Trophoblast cell (in vitro differentiated cells and primary cell): ENCODE measurements around the gene ARHGAP23.
"Not testable (repeated sequence)": the region's sequence is repeated elsewhere in the genome, so short reads cannot be mapped to it uniquely, and the experiment has no call there.

Experiments used
- DNase-seq, 2 donors: peaks; one replicate each; pipeline ENCODE4 v3.0.0-alpha.2; 2016
- H2AFZ ChIP-seq: 2 replicates; pipeline ENCODE4 v1.6.1; 2013; ENCODE audit warnings: low read length, moderate library complexity, mild to moderate bottlenecking; ENCODE audit not compliant: insufficient read depth, poor library complexity
- H2AK5ac ChIP-seq: 2 replicates; pipeline ENCODE4 v1.6.1; 2013; ENCODE audit warnings: mild to moderate bottlenecking, low read length
- H2BK120ac ChIP-seq: 2 replicates; pipeline ENCODE4 v1.6.1; 2013; ENCODE audit warnings: low read length, mild to moderate bottlenecking, moderate library complexity; ENCODE audit not compliant: insufficient read depth, poor library complexity
- H2BK12ac ChIP-seq: 2 replicates; pipeline ENCODE4 v1.6.1; 2013; ENCODE audit warnings: mild to moderate bottlenecking, low read length, moderate library complexity
- H2BK5ac ChIP-seq: 2 replicates; pipeline ENCODE4 v1.6.1; 2013; ENCODE audit warnings: low read length, low read depth, moderate library complexity, mild to moderate bottlenecking; ENCODE audit not compliant: poor library complexity
- H3K14ac ChIP-seq: 2 replicates; pipeline ENCODE4 v1.6.1; 2013; ENCODE audit warnings: mild to moderate bottlenecking, low read length
- H3K18ac ChIP-seq: 2 replicates; pipeline ENCODE4 v1.6.1; 2013; ENCODE audit warnings: mild to moderate bottlenecking, low read length
- H3K23ac ChIP-seq: 2 replicates; pipeline ENCODE4 v1.6.1; 2013; ENCODE audit warnings: low read length
- H3K27ac ChIP-seq: 2 replicates; pipeline ENCODE4 v1.5.1; 2013; ENCODE audit warnings: low read depth, mild to moderate bottlenecking, inconsistent platforms, low read length, moderate library complexity
- H3K27me3 ChIP-seq: 2 replicates; pipeline ENCODE4 v1.6.1; 2013; ENCODE audit warnings: inconsistent platforms, mild to moderate bottlenecking, low read length, moderate library complexity; ENCODE audit not compliant: insufficient read depth
- H3K36me3 ChIP-seq, 2 experiments: 1 replicate in 1 of 2; 2 replicates in 1 of 2; pipeline ENCODE4 v1.6.1; 2013; ENCODE audit warnings: low read length in 2 of 2, mild to moderate bottlenecking in 2 of 2, moderate library complexity in 1 of 2; ENCODE audit not compliant: insufficient read depth in 2 of 2, control insufficient read depth in 1 of 2
- H3K4ac ChIP-seq: 2 replicates; pipeline ENCODE4 v1.6.1; 2013; ENCODE audit warnings: low read depth, mild to moderate bottlenecking, low read length, moderate library complexity
- H3K4me1 ChIP-seq, 2 experiments: 1 replicate in 1 of 2; 2 replicates in 1 of 2; pipeline ENCODE4 v1.6.1; 2013; ENCODE audit warnings: low read length in 2 of 2, mild to moderate bottlenecking in 2 of 2, moderate library complexity in 1 of 2; ENCODE audit not compliant: insufficient read depth in 2 of 2, control insufficient read depth in 1 of 2
- H3K4me2 ChIP-seq: 2 replicates; pipeline ENCODE4 v1.6.1; 2013; ENCODE audit warnings: inconsistent platforms, mild to moderate bottlenecking, low read length, moderate library complexity
- H3K4me3 ChIP-seq: 2 replicates; pipeline ENCODE4 v1.5.1; 2013; ENCODE audit warnings: mild to moderate bottlenecking, low read depth, low read length, inconsistent platforms
- H3K79me1 ChIP-seq: one replicate; pipeline ENCODE4 v1.6.1; 2013; ENCODE audit warnings: low read length
- H3K79me2 ChIP-seq: 2 replicates; pipeline ENCODE4 v1.6.1; 2013; ENCODE audit warnings: low read length, mild to moderate bottlenecking; ENCODE audit not compliant: control insufficient read depth, insufficient read depth, poor library complexity
- H3K9ac ChIP-seq: 2 replicates; pipeline ENCODE4 v1.6.1; 2013; ENCODE audit warnings: mild to moderate bottlenecking, low read length
- H3K9me3 ChIP-seq: 2 replicates; pipeline ENCODE4 v1.6.1; 2013; ENCODE audit warnings: low read depth, mild to moderate bottlenecking, control low read depth, inconsistent platforms, low read length; ENCODE audit not compliant: insufficient read depth
- H4K12ac ChIP-seq: 2 replicates; pipeline ENCODE4 v1.6.1; 2013; ENCODE audit warnings: low read depth, mild to moderate bottlenecking, low read length, moderate library complexity
- H4K8ac ChIP-seq: 2 replicates; pipeline ENCODE4 v1.6.1; 2013; ENCODE audit warnings: low read depth, mild to moderate bottlenecking, low read length, moderate library complexity
- H4K91ac ChIP-seq: one replicate; pipeline ENCODE4 v1.6.1; 2013; ENCODE audit warnings: low read depth, mild to moderate bottlenecking, low read length, moderate library complexity
- WGBS: extraction: QIAGEN DNeasy Blood & Tissue Kit; methylation state at CpG from one replicate; pipeline ENCODE4 v1.1.7; 2013; ENCODE audit warnings: missing lambda C conversion rate; ENCODE audit not compliant: insufficient read length, insufficient coverage; ENCODE audit errors: extremely low coverage; 5-methylcytosine and 5-hydroxymethylcytosine counted together

Gene ARHGAP23

DNA sequence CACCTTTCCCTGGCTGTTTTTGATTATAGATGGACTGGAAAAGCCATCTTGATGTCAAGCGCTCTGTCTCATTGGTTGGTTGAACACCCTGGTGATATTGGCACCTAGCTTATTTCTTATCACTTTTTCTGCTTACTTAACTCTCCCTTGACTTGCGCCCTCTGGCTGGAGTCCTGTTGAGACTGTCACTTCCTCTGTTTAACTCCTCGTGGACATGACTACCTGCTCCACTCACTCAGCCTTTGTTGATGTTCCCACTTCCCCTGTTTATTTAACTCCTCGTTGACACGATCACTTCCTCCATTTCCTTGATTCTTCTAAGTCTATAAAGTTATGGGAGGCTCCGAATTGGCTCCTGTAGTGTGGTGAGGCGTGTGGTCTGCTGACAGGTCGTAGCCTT, 43.0 kb downstream of the ARHGAP23 start:
- not testable (repeated sequence) for H2BK12ac ChIP-seq, H4K12ac ChIP-seq, H2BK5ac ChIP-seq, H3K79me2 ChIP-seq, H3K9ac ChIP-seq, H3K23ac ChIP-seq, H3K14ac ChIP-seq, H2AK5ac ChIP-seq, H4K91ac ChIP-seq, H3K9me3 ChIP-seq, H3K27me3 ChIP-seq, H3K4me2 ChIP-seq, H3K27ac ChIP-seq, H3K4ac ChIP-seq, H3K4me1 ChIP-seq, H2AFZ ChIP-seq, H3K79me1 ChIP-seq, H4K8ac ChIP-seq, DNase-seq, H3K18ac ChIP-seq, H2BK120ac ChIP-seq, H3K4me3 ChIP-seq
- H3K36me3 ChIP-seq = peaks cover 36 to 40% of the 10 kb centered on the region in 2 experiments
- WGBS = no CpG with 5 or more reads among the region's 8 CpGs

DNA sequence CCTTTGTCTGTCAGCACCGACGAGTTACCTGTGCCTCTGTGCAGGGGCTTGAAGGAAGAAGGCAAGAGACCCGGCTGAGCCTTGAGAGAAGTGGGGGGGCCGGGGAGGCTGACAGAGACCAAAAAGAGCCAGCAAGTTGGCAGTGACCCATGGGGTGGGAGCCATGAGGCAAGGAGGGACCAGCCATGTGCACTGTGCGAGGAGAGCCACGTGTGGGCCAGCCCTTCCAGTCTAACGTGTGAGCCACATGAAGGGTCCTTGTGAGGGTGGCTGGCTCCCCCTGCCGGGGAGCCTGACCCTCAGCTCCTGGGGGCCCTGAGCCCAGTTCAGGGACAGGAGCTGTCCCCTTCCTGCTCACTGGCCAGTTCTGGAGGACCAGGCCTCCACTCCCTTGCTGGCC, 46.4 kb downstream of the ARHGAP23 start:
- H3K36me3 ChIP-seq = peaks cover 25 to 34% of the 10 kb centered on the region in 2 experiments
- H3K4me2 ChIP-seq, H2BK12ac ChIP-seq, H2AK5ac ChIP-seq, H2BK120ac ChIP-seq, H4K91ac ChIP-seq, H3K27me3 ChIP-seq, H3K79me2 ChIP-seq, H3K14ac ChIP-seq, H3K4me3 ChIP-seq, H3K23ac ChIP-seq, H3K9ac ChIP-seq, H3K79me1 ChIP-seq, H3K18ac ChIP-seq, H3K9me3 ChIP-seq, H4K8ac ChIP-seq, H2AFZ ChIP-seq, H2BK5ac ChIP-seq, H3K27ac ChIP-seq, H3K4me1 ChIP-seq, H3K4ac ChIP-seq, H4K12ac ChIP-seq: not testable (repeated sequence)
- peak in 1 of 2 donors; percentile 40 for DNase-seq
- WGBS = no CpG with 5 or more reads among the region's 8 CpGs

DNA sequence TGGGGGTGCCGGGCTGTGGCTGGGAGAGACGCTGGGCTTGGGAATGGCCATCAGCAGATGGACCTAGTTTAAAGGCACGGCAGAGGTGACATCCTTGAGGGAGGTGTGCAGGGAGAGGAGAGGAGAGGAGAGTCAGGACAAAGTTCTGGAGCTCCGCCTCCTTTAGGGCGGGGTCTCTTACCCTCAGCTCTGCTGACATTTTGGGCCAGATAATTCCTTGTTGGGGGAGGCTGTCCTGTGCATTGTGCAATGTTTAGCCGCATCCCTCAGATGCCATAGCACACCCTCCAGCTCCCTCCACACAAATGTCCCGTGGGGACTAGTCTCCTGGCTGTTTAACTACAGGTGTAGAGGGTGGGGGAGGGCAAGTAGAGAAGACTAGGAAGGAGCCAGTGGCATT, 48.3 kb downstream of the ARHGAP23 start:
- Histone ChIP-seq H3K79me2 (no peaks in the 10 kb centered on the region), H3K18ac (no peak overlapping the region), H3K27me3 (no peaks in the 10 kb centered on the region), H3K4me1 (no peaks in the 10 kb centered on the region), H3K4me3 (no peak overlapping the region), H4K8ac (no peak overlapping the region), H2BK12ac (no peak overlapping the region), H3K27ac (no peak overlapping the region), H2BK120ac (no peak overlapping the region), H3K4me2 (no peak overlapping the region), H3K9me3 (no peaks in the 10 kb centered on the region), H3K79me1 (no peaks in the 10 kb centered on the region), H3K4ac (no peak overlapping the region), H3K36me3 (peaks cover 21 to 30% of the 10 kb centered on the region in 2 experiments), H2BK5ac (no peak overlapping the region), H4K12ac (no peak overlapping the region), H3K14ac (no peak overlapping the region), H2AK5ac (no peak overlapping the region), H4K91ac (no peak overlapping the region), H3K23ac (no peak overlapping the region), H2AFZ (no peak overlapping the region), H3K9ac (no peak overlapping the region)
- no CpG with 5 or more reads among the region's 7 CpGs for whole genome bisulfite sequencing
- peak in 1 of 2 donors; percentile 4 for DNase-seq

DNA sequence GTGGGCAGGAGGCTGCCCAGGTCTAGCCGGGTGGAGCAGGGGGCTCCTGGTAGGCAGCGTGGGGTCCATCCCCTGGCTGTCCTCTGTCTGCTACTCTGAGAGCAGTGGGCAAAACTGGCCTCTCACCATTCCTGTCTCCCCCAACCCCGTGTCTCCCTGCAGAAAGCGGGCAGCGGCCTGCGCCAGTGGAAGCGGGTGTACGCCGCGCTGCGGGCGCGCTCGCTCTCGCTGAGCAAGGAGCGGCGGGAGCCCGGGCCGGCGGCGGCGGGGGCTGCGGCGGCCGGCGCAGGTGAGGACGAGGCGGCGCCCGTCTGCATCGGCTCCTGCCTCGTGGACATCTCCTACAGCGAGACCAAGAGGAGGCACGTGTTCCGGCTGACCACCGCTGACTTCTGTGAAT, 49.2 kb downstream of the ARHGAP23 start:
- not testable (repeated sequence) for H4K91ac ChIP-seq, H2AFZ ChIP-seq, H3K14ac ChIP-seq, H3K79me1 ChIP-seq, H2AK5ac ChIP-seq, H3K27me3 ChIP-seq, H2BK120ac ChIP-seq, H3K27ac ChIP-seq, H3K4me3 ChIP-seq, H3K9ac ChIP-seq, H4K8ac ChIP-seq, H3K18ac ChIP-seq, H3K23ac ChIP-seq, H3K9me3 ChIP-seq, H2BK5ac ChIP-seq, H3K4ac ChIP-seq, H3K79me2 ChIP-seq, H3K4me1 ChIP-seq, H4K12ac ChIP-seq, H2BK12ac ChIP-seq, DNase-seq, H3K4me2 ChIP-seq
- no CpG with 5 or more reads among the region's 36 CpGs for whole genome bisulfite sequencing
- peaks cover 25 to 29% of the 10 kb centered on the region in 2 experiments for H3K36me3 ChIP-seq
